T-helper 17 cell (primary cell): ENCODE data around the gene RALB. TPM values are rescaled to one million over a fixed set of nuclear protein-coding genes. Genes with fewer than 3 reads are reported as not detected.
"Not testable (repeated sequence)": the region's sequence is repeated elsewhere in the genome, so short reads cannot be mapped to it uniquely, and the experiment has no call there.

ENCODE experiments used
- ATAC-seq: fragments of 150-1000 bp; cut with Tn5 transposase; 2 replicates; pipeline ENCODE4 v1.10.0; 2021; ENCODE audit warnings: mild to moderate bottlenecking, moderate library complexity
- DNase-seq, 3 donors: peaks; one replicate each; pipeline versions ENCODE4 v3.0.0 to v3.0.0-alpha.2; 2020 to 2021
- H3K9me3 ChIP-seq: one replicate; pipeline ENCODE4 v1.7.0; 2013; ENCODE audit warnings: low read length, mild to moderate bottlenecking; ENCODE audit not compliant: control insufficient read depth, poor library complexity, severe bottlenecking
- H3K27ac Mint-ChIP-seq: one replicate; pipeline ENCODE4 v1.8.0; 2022; ENCODE audit warnings: mild to moderate bottlenecking, moderate library complexity, mixed read lengths
- H3K27me3 Mint-ChIP-seq: one replicate; pipeline ENCODE4 v1.8.0; 2022; ENCODE audit warnings: mixed read lengths
- H3K36me3 Mint-ChIP-seq: one replicate; pipeline ENCODE4 v1.8.0; 2022; ENCODE audit warnings: low read depth, mixed read lengths
- H3K4me1 Mint-ChIP-seq: one replicate; pipeline ENCODE4 v1.8.0; 2022; ENCODE audit warnings: mild to moderate bottlenecking, mixed read lengths
- H3K4me3 Mint-ChIP-seq: one replicate; pipeline ENCODE4 v1.8.0; 2022; ENCODE audit warnings: mild to moderate bottlenecking, moderate library complexity, mixed read lengths
- total RNA-seq, 4 donors: library from RNA in 2 of 4; stranded (reverse) in 2 of 4; gene quantifications; one replicate each; pipeline ENCODE4 v1.2.3 and lab custom pipeline; 2022 to 2026

RALB gene
- total RNA-seq, 2 donors from 2014 or later = 17.5 to 20.2 TPM

DNA sequence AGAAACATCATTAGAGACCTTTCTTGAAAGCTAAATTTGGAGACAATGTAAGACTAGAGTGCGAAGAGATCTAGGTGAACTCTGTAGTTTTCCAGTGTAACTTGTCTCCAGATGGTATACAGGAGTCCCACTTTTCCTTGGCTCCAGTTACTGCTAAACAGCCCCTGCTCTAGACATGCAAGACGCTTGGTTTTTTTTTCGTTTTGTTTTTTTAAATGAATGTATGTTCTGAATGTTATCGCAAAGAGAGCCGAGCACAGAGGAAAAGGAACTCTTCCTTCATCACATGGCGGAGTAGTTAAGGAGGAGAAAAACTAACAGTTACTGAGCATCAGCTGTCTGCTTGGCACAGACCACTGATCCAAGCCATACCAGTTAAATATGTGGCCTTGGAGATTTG, 2.4 kb downstream of the RALB start:
- H3K9me3 ChIP-seq = no peaks in the 10 kb centered on the region
- Mint-ChIP-seq H3K27me3 (peaks cover 3% of the 10 kb centered on the region), H3K36me3 (peaks cover 8% of the 10 kb centered on the region), H3K4me3 (no peak overlapping the region), H3K27ac (peak overlapping the region; percentile 61), H3K4me1 (peaks cover 58% of the 10 kb centered on the region)
- no peak for ATAC-seq
- no peak for DNase-seq

DNA sequence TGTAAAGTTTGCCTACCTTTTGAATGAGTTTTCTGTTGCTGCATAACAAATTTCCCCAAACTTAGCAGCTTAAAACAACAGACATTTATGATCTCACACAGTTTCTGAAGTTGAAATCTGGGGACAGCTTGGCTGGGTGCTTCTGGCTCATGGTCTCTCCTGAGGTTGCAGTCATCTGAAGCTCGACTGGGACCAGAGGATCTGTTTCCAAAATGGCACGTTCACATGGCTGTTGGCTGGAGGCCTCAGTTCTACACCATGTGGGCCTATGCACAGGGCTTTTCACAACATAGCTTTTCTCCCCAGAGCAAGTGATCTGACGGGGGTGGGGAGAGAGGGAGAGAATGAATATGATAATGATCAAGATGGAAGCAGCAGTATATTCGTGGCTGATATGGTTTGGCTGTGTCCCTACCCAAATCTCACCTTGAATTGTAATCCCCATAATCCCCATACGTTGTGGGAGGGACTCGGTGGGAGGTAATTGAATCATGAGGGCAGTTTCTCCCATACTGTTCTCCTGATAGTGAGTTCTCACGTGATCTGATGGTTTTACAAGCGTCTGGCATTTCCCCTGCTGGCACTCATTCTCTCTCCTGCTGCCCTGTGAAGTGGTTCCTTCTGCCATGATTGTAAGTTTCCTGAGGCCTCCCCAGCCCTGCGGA, 3.5 kb downstream of the RALB start:
- Mint-ChIP-seq H3K27me3 (no peaks in the 10 kb centered on the region), H3K4me1 (peaks cover 57% of the 10 kb centered on the region), H3K4me3 (no peak overlapping the region), H3K36me3 (peaks cover 8% of the 10 kb centered on the region), H3K27ac (peak overlapping the region; percentile 21)
- H3K9me3 ChIP-seq = no peaks in the 10 kb centered on the region
- no peak for ATAC-seq
- DNase-seq = no peak

DNA sequence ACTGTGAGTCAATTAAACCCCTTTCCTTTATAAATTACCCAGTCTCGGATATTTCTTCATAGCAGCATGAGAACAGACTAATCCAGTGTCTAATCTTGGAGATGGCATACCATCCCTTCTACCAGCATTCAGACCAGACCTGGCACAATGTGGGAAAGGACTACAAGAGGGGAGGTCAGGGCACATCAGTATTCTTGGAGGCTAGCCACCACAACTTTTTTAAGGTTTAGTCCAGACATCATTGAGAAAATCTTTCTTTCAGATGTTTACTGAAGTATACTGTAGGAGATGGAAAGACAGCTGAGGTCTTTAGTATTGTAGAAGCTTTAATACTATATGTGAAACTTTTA, 4.0 kb downstream of the RALB start:
- no peaks in the 10 kb centered on the region for H3K9me3 ChIP-seq
- Mint-ChIP-seq H3K27me3 (no peaks in the 10 kb centered on the region), H3K36me3 (peaks cover 8% of the 10 kb centered on the region), H3K4me1 (peaks cover 55% of the 10 kb centered on the region), H3K4me3 (no peak overlapping the region), H3K27ac (peak overlapping the region; percentile 21)
- ATAC-seq = no peak
- no peak for DNase-seq

DNA sequence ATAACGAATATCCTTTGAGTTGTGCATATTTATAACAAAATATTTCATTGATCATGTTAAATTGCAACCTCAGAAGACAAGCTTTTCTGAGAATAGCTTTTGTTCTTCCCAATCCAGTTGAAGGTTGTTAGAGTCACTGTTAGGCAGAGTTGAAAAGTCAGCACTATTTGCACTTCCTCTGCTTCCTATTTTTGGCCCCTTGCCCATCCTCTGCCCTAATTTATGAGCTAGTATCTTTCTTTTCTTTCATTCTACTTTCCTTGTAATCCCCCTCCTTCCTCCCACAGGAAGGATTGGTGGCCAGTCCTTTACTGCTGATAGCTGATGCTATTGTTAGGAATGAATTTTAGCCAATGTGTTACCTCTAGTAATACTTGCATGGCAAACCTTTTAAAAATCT, 4.9 kb downstream of the RALB start:
- DNase-seq = no peak
- H3K27ac Mint-ChIP-seq = no peak overlapping the region
- peaks cover 46% of the 10 kb centered on the region for H3K4me1 Mint-ChIP-seq
- peaks cover 5% of the 10 kb centered on the region for H3K36me3 Mint-ChIP-seq
- ATAC-seq = no peak
- H3K27me3 Mint-ChIP-seq = no peaks in the 10 kb centered on the region
- peak overlapping the region; percentile 45 for H3K4me3 Mint-ChIP-seq
- no peaks in the 10 kb centered on the region for H3K9me3 ChIP-seq

DNA sequence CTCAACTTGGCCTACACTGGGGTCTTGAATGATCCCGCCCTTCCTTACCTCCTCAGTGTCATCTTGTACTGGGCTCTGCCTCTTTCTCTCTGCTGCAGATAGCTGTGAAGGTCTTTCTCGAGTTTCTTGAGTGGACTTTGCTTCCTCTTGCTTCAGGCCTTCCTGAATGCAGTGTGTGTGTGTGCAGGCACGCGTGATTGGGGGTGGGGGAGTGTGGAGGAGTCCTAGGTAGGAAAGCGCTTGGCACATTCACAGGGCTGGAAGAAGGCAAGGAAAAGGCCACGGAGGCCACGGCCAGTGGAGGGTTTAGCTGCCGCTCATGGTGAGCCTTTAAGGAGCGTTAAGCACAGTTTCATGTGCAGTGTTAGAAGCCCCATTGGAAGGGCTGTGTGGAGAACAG, 5.5 kb downstream of the RALB start:
- peaks cover 43% of the 10 kb centered on the region for H3K4me1 Mint-ChIP-seq
- H3K36me3 Mint-ChIP-seq = peaks cover 3% of the 10 kb centered on the region
- no peaks in the 10 kb centered on the region for H3K9me3 ChIP-seq
- H3K27me3 Mint-ChIP-seq = no peaks in the 10 kb centered on the region
- ATAC-seq = no peak
- DNase-seq = no peak
- no peak overlapping the region for H3K4me3 Mint-ChIP-seq
- H3K27ac Mint-ChIP-seq = no peak overlapping the region

DNA sequence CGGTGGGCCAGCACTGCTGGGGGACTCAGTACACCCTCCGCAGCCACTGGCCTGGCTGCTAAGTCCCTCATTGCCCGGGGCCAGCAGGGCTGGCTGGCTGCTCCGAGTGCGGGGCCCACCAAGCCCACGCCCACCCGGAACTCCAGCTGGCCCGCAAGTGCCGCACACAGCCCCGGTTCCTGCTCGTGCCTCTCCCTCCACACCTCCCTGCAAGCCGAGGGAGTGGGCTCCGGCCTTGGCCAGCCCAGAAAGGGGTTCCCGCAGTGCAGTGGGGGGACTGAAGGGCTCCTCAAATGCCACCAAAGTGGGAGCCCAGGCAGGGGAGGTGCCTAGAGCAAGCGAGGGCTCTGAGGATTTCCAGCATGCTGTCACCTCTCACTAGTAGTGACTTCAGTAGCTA, 7.3 kb downstream of the RALB start:
- H3K4me3 Mint-ChIP-seq, H3K36me3 Mint-ChIP-seq, H3K9me3 ChIP-seq, H3K27me3 Mint-ChIP-seq, DNase-seq, ATAC-seq, H3K27ac Mint-ChIP-seq: not testable (repeated sequence)
- peaks cover 32% of the 10 kb centered on the region for H3K4me1 Mint-ChIP-seq

DNA sequence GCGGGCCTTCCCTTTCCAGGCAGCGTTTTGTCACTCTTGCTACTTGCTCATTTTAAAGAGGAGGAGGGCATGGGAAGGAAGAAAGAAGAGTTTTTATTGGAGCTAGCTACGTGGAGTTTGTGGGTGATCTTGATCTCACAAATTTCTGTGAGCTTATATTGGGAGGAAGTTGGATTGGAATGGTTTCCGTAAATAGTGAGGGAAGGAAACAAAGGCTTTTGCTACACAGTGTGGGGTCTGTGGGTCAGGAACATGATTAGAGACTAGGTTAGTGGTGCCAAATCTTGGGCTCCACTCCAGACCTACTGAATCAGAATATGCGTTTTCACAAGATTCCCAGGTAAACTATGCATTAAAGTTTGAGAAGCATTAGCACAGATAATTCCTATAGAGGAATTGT, 8.1 kb downstream of the RALB start:
- H3K9me3 ChIP-seq = no peaks in the 10 kb centered on the region
- no peak for ATAC-seq
- no peak overlapping the region for H3K4me3 Mint-ChIP-seq
- peaks cover 3% of the 10 kb centered on the region for H3K36me3 Mint-ChIP-seq
- DNase-seq = no peak
- H3K4me1 Mint-ChIP-seq = peaks cover 29% of the 10 kb centered on the region
- no peaks in the 10 kb centered on the region for H3K27me3 Mint-ChIP-seq
- H3K27ac Mint-ChIP-seq = no peak overlapping the region

DNA sequence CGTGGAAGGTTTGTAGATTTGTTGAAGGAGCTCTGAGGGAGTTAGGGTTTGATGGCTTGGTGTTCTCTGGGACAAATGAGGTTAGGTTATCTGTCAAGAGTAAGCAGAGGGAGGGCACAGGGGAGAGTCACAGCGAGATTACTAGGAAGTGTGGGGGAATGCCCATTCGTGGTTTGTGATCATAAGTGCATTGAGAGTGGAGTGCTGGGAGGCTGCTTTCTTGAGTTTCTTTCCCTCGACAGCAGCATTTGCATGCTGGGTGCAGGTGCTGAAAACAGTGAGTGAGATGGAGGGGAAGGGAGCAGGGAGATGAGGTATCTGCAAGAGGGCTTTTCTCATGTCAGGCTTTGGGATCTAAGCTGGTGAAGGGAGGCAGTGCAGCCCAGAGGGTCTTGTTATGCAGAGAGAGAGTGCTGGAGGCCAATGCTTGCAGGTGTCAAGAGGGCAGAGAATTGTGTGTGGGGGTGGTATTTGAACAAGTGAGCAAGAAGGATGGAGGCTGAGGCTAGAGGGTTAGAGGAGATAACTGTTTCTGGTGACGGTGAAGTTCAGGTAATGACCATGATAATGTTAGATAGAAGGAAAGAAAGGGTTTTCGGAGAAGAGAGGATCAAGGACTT, 8.8 kb downstream of the RALB start:
- Mint-ChIP-seq H3K4me3 (no peak overlapping the region), H3K27me3 (no peaks in the 10 kb centered on the region), H3K27ac (no peak overlapping the region), H3K4me1 (peaks cover 22% of the 10 kb centered on the region), H3K36me3 (no peaks in the 10 kb centered on the region)
- no peak for DNase-seq
- ATAC-seq = peak; percentile 83
- H3K9me3 ChIP-seq = no peaks in the 10 kb centered on the region

DNA sequence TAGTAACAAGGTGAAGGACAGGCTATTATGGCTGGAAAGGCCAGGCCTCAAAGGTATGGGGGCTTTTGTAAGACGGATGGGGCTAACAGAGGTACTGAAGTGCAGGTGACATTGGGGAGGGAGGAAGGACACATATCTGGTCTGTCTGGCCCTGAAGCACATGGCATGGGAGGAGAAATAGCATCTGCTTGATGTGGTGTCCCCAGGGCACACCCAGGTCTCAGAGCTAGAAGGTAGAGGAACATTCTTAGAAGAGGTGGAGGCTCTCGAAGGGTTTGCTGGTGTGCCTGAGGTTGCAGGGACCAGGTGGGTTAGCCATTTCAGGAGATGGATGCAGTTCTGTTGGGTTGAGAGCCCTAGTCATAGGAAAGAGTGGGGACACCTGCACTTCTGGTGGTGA, 9.5 kb downstream of the RALB start:
- Mint-ChIP-seq H3K36me3 (no peaks in the 10 kb centered on the region), H3K27ac (no peak overlapping the region), H3K27me3 (no peaks in the 10 kb centered on the region), H3K4me1 (peaks cover 23% of the 10 kb centered on the region), H3K4me3 (no peak overlapping the region)
- DNase-seq = no peak
- ATAC-seq = no peak
- H3K9me3 ChIP-seq = no peaks in the 10 kb centered on the region

DNA sequence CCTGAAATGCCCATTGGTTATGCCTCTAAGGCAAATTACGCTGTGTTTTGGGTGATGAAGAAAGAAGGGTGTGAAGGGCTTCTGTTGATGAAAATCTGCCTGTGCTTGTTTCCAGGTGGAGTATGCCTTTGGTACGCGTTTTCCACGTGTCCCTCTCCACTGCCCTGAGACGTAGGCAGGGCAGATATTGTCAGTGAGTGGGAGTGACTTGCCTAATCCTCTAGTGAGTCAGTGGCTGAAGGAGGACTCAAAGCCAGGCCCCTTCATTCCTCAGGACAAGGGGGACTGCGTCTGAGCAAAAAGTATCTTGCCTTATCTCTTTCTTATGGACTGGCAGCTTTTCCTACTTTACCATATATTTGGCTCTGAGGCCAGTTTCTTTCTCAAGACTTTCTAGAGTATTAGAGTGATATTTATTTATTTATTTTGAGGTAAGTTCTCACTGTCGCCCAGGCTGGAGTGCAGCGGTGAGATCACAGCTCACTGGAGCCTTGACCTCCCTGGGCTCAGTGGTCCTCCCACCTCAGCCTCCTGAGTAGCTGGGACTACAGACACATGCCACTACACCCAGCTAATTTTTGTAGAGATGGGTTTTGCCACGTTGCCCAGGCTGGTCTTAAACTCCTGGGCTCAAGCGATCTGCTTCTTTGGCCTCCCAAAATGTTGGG, 10.2 kb downstream of the RALB start:
- no peak for DNase-seq
- H3K9me3 ChIP-seq = no peaks in the 10 kb centered on the region
- Mint-ChIP-seq H3K27me3 (no peaks in the 10 kb centered on the region), H3K4me3 (no peak overlapping the region), H3K27ac (no peak overlapping the region), H3K36me3 (no peaks in the 10 kb centered on the region), H3K4me1 (peaks cover 17% of the 10 kb centered on the region)
- no peak for ATAC-seq

DNA sequence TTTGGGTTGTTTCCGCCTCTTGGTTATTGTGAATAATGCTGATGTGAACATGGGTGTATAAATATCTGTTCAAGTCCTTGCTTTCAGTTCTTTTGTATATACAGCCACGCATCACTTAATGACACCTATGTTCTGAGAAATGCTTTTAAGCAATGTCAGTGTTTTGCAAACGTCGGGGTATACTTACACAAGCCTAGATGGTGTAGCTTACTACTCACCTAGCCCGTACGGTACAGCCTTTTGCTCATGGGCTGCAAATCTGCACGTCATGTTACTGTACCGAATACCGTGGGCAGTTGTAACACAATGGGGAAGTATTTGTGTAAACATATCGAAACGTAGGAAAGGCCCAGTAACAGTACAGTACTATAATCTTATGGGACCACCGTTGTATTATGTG, 12.4 kb downstream of the RALB start:
- no peaks in the 10 kb centered on the region for H3K9me3 ChIP-seq
- Mint-ChIP-seq H3K4me3 (no peak overlapping the region), H3K4me1 (peaks cover 12% of the 10 kb centered on the region), H3K27ac (no peak overlapping the region), H3K36me3 (no peaks in the 10 kb centered on the region), H3K27me3 (no peaks in the 10 kb centered on the region)
- ATAC-seq (peak; percentile 23), DNase-seq (no peak)

DNA sequence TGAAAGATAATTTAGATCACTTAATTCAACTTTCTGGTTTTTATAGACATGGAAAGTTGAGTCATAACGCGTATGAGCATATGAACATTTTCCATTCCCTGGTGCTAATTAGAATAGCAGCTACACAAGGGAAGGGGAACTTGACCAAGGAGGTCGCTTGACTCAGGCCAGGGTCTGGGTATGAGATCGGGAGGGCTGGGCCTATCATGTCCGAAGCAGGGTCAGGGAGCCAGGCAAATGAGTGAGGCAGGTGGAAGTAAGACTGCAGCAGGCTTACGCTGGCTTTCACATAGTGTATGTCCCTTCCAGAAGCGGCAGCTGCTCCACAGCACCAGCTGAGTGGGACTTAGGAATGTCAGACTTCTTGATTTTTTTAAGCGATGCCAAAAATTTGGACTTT, 14.7 kb downstream of the RALB start:
- H3K9me3 ChIP-seq = no peaks in the 10 kb centered on the region
- Mint-ChIP-seq H3K36me3 (no peaks in the 10 kb centered on the region), H3K4me3 (no peak overlapping the region), H3K27ac (no peak overlapping the region), H3K4me1 (peaks cover 23% of the 10 kb centered on the region), H3K27me3 (no peaks in the 10 kb centered on the region)
- DNase-seq (no peak), ATAC-seq (no peak)

DNA sequence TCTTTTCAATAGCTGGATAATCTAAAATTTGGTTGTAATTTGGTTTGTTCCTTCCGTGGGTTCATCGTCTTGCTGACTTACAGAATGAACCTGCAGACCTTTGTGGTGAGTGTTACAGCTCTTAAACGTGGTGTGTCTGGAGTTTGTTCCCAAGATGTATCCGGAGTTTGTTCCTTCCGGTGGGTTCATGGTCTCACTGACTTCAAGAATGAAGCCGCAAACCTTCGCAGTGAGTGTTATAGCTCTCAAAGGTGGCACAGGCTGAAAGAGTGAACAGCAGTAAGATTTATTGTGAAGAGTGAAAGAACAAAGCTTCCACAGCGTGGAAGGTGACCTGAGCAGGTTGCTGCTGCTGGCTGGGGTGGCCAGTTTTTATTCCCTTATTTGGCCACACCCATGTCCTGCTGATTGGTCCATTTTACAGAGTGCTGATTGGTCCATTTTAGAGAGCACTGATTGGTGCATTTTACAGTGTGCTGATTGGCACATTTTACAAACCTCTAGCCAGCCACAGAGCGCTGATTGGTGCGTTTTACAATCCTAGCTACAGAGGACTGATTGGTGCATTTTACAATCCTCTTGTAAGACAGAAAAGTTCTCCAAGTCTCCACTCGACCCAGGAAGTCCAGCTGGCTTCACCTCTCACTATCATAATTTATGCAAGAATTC, 16.6 kb downstream of the RALB start:
- no peak for ATAC-seq
- Mint-ChIP-seq H3K4me3 (no peak overlapping the region), H3K27me3 (no peaks in the 10 kb centered on the region), H3K36me3 (peaks cover 2% of the 10 kb centered on the region), H3K4me1 (peaks cover 29% of the 10 kb centered on the region), H3K27ac (no peak overlapping the region)
- H3K9me3 ChIP-seq = no peaks in the 10 kb centered on the region
- DNase-seq = no peak
